AG04450 (cell line): ENCODE data around the gene MB21D2. TPM values are rescaled to one million over a fixed set of nuclear protein-coding genes. Genes with fewer than 3 reads are reported as not detected.
"Not testable (repeated sequence)": the region's sequence is repeated elsewhere in the genome, so short reads cannot be mapped to it uniquely, and the experiment has no call there.

ENCODE experiments used
- CTCF ChIA-PET: fragments of 300-600, 350-600 bp; formaldehyde crosslinking; extraction: SDS; loops from one replicate; lab custom pipeline; 2022; ENCODE audit warnings: antibody characterized with exemption, inconsistent platforms; lab: Charles Lee
- POLR2A ChIA-PET: fragments of 350-600 bp; formaldehyde crosslinking; extraction: SDS; loops from one replicate; lab custom pipeline; 2021; ENCODE audit warnings: antibody characterized with exemption, inconsistent platforms; lab: Yijun Ruan, JAX
- DNase-seq: peaks from one replicate; pipeline ENCODE4 v3.0.0-alpha.2; 2011; ENCODE audit warnings: low read depth, low spot score
- H3K27ac ChIP-seq: one replicate; pipeline ENCODE4 v1.5.1; 2012; ENCODE audit warnings: low read depth, low read length, control low read depth
- H3K27me3 ChIP-seq: one replicate; pipeline ENCODE4 v1.6.0; 2012; ENCODE audit warnings: low read length; ENCODE audit not compliant: control insufficient read depth, insufficient read depth
- H3K4me3 ChIP-seq: 2 replicates; pipeline ENCODE4 v1.5.1; 2011; ENCODE audit warnings: mild to moderate bottlenecking, low read depth, low read length, control low read depth
- H3K9me3 ChIP-seq: 2 replicates; pipeline ENCODE4 v1.5.1; 2012; ENCODE audit warnings: low read length; ENCODE audit not compliant: control insufficient read depth, insufficient read depth
- polyA minus RNA-seq: library from RNA; depleted of rRNA, polyadenylated mRNA; stranded (reverse); fragments of >200 nt; gene quantifications from 2 replicates; pipeline ENCODE4 v1.2.3, GENCODE V29; 2011; rRNA and poly(A)+ RNA removed
- polyA plus RNA-seq: library from polyadenylated mRNA; depleted of rRNA; stranded (reverse); fragments of >200 nt; gene quantifications from 2 replicates; pipeline ENCODE4 v1.2.3, GENCODE V29; 2011; rRNA removed
- TF ChIP-seq, protein P1 (sequence below): IDR thresholded peaks from 2 replicates; pipeline ENCODE4 v1.5.1; 2011; ENCODE audit warnings: low read depth, low read length, control low read depth, inconsistent platforms

The MB21D2 gene, protein sequence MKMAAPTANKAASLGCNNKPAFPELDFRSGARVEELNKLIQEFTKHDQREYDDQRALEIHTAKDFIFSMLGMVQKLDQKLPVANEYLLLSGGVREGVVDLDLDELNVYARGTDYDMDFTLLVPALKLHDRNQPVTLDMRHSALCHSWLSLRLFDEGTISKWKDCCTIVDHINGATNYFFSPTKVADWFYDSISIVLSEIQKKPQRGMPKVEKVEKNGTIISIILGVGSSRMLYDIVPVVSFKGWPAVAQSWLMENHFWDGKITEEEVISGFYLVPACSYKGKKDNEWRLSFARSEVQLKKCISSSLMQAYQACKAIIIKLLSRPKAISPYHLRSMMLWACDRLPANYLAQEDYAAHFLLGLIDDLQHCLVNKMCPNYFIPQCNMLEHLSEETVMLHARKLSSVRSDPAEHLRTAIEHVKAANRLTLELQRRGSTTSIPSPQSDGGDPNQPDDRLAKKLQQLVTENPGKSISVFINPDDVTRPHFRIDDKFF
- polyA plus RNA-seq (14.1 and 14.6 TPM in 2 replicates), polyA minus RNA-seq (26.1 and 31.0 TPM in 2 replicates)

DNA sequence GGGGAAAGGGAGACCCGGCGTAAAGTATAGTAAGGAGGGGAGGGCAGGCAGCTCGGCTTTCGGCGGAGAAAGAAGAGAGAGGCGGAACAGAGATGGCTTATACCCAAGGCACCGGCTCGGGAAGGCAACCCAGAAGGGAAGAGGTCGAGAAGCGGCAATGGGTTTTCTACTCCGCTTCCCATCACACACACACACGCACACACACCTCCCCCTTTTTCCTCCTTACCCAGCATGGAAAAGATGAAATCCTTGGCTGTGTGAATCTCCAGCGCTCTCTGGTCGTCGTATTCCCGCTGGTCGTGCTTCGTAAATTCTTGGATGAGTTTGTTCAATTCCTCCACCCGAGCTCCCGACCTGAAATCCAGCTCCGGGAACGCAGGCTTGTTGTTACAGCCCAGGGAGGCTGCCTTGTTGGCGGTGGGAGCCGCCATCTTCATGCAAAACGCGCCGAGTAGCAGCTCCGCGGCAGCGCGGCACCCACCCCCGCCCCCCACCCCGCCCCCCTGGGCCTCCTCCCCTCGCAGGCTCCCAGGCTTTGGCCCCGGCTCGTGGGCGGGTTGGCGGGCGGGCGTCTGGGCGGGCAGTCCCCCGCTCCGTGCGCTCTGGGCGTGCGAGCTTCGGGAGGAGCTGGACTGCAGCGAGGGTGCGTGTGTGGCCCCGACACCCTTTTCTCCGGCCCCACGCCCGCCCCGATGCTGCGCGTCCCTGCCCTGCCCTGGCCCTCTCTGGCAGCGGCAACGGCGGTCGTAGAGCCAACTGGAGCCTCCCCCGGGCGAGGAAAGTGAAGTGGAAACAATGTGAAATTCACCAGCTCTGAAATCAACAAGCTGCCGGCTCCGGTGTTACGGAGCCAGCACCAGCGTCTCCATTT is at the start of gene MB21D2:
Gene MB21D2 (minus strand): TSS at position 453 of the 871 bp plus-strand sequence. CDS start 16 bp downstream, at position 437.
- Histone ChIP-seq H3K27ac (peak within 1 kb of the TSS; percentile 96), H3K4me3 (peak within 1 kb of the TSS; percentile 91), H3K27me3 (no peaks in the 10 kb centered on the region), H3K9me3 (no peaks in the 10 kb centered on the region; the same call in 1 of the 2 replicates)
- DNase-seq: peak; percentile 37
- TF ChIP-seq, protein P1, sequence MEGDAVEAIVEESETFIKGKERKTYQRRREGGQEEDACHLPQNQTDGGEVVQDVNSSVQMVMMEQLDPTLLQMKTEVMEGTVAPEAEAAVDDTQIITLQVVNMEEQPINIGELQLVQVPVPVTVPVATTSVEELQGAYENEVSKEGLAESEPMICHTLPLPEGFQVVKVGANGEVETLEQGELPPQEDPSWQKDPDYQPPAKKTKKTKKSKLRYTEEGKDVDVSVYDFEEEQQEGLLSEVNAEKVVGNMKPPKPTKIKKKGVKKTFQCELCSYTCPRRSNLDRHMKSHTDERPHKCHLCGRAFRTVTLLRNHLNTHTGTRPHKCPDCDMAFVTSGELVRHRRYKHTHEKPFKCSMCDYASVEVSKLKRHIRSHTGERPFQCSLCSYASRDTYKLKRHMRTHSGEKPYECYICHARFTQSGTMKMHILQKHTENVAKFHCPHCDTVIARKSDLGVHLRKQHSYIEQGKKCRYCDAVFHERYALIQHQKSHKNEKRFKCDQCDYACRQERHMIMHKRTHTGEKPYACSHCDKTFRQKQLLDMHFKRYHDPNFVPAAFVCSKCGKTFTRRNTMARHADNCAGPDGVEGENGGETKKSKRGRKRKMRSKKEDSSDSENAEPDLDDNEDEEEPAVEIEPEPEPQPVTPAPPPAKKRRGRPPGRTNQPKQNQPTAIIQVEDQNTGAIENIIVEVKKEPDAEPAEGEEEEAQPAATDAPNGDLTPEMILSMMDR: no peak
- POLR2A ChIA-PET: interaction anchor here (0.7 to 1.5 kb wide), 14 partner anchors 11 to 125 kb away, joined by 3 to 8 read pairs (median 4); no protein-coding TSS in a partner anchor
- CTCF ChIA-PET: interaction anchor here (0.6 to 4.4 kb wide), 8 partner anchors 13 to 124 kb away, joined by 3 to 21 read pairs (median 4); no protein-coding TSS in a partner anchor

DNA sequence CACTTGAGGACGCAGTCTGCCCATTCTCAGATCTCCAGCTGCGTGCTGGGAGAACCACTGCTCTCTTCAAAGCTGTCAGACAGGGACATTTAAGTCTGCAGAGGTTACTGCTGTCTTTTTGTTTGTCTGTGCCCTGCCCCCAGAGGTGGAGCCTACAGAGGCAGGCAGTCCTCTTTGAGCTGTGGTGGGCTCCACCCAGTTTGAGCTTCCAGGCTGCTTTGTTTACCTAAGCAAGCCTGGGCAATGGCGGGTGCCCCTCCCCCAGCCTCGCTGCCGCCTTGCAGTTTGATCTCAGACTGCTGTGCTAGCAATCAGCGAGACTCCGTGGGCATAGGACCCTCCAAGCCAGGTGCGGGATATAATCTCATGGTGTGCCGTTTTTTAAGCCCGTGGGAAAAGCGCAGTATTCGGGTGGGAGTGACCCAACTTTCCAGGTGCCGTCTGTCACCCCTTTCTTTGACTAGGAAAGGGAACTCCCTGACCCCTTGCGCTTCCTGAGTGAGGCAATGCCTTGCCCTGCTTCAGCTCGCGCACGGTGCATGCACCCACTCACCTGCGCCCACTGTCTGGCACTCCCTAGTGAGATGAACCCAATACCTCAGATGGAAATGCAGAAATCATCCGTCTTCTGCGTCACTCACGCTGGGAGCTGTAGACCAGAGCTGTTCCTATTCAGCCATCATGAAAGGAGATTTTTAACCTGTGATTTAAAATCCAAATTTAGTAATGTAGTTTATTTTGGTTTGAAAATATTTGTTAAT is 47.5 kb upstream of the MB21D2 start:
- POLR2A ChIA-PET, H3K9me3 ChIP-seq, H3K4me3 ChIP-seq, CTCF ChIA-PET, H3K27ac ChIP-seq, DNase-seq, H3K27me3 ChIP-seq: not testable (repeated sequence)

DNA sequence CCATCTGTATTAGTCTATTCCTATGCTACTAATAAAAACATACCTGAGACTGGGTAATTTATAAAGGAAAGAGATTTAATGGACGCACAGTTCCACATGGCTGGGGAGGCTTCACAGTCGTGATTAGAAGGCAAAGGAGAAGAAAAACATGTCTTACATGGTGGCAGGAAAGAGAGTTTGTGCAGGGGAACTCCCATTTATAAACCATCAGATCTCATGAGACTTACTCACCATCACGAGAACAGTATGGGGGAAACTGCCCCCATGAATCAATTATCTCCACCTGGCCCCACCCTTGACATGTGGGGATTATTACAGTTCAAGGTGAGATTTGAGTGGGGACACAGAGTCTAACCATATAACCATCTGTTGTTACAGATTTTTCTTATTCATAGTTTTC is 42.1 kb upstream of the MB21D2 start:
- Histone ChIP-seq H3K9me3 (no peaks in the 10 kb centered on the region), H3K27me3 (no peaks in the 10 kb centered on the region), H3K4me3 (no peak overlapping the region), H3K27ac (no peak overlapping the region)
- POLR2A ChIA-PET: no interaction called here
- TF ChIP-seq, protein P1: no peak
- CTCF ChIA-PET: interaction anchor here (1.3 to 2.6 kb wide), 2 partner anchors 81 to 143 kb away, joined by 4 to 11 read pairs; no protein-coding TSS in a partner anchor
- no peak for DNase-seq

DNA sequence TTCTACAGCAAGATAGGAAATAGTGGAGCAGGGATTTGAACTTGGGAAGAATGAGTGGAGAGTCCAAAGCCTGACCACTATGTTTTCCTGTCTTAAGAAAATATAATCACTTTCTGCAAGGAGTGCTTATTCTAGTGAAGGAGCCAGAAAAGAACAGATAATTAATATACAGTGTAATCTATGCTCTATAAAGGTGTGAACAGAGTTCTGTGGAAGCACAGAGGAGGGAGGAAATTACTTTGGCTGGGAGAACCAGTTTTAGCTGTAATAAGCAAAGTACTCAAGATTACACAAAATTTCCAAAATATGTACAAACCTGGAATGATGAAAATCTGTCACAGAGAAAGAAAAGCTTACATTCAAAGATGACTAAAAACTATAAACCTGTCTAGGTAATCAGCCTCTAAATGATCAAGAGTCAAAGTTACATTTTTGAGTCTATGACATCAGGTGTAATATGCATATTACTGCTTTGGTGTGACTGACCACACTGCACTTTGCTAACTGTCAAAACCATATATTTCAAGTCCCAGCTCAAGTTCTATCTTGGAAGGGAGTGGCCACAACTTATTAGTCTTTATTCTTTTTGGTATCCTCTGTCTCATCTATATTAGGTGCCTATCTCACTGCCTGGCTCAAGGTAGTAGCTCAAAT is 40.7 kb upstream of the MB21D2 start:
- CTCF ChIA-PET: interaction anchor here (0.7 to 2.6 kb wide), 3 partner anchors 10 to 142 kb away, joined by 3 to 11 read pairs (median 4); no protein-coding TSS in a partner anchor
- no peak overlapping the region for H3K4me3 ChIP-seq

More for the DNA sequence above, 40.7 kb upstream of the MB21D2 start:
- POLR2A ChIA-PET: interaction anchor here (0.9 to 1.6 kb wide), 2 partner anchors 12 to 40 kb away, joined by 3 to 6 read pairs; partner anchors contain the start of gene MB21D2
- peak overlapping the region; percentile 96 for H3K27ac ChIP-seq
- DNase-seq: no peak
- TF ChIP-seq, protein P1: no peak
- no peaks in the 10 kb centered on the region for H3K9me3 ChIP-seq
- H3K27me3 ChIP-seq: no peaks in the 10 kb centered on the region
